Neuronal stem cell (in vitro differentiated cells): ENCODE data around the gene IL32.

ENCODE experiments used
- DNase-seq: peaks from one replicate; pipeline ENCODE4 v3.0.0-alpha.2; 2013; ENCODE audit warnings: low spot score
- H2AFZ ChIP-seq: one replicate; pipeline ENCODE4 v1.6.1; 2013; ENCODE audit warnings: mild to moderate bottlenecking, low read length, inconsistent platforms
- H2AK5ac ChIP-seq: 2 replicates; pipeline ENCODE4 v1.6.1; 2013; ENCODE audit warnings: low read depth, mild to moderate bottlenecking, inconsistent platforms, low read length, moderate library complexity, mixed read lengths
- H2BK120ac ChIP-seq: 2 replicates; pipeline ENCODE4 v1.6.1; 2013; ENCODE audit warnings: low read depth, mild to moderate bottlenecking, inconsistent platforms, low read length, moderate library complexity, mixed read lengths
- H2BK12ac ChIP-seq: one replicate; pipeline ENCODE4 v1.6.1; 2013; ENCODE audit warnings: low read length, inconsistent platforms
- H2BK15ac ChIP-seq: 2 replicates; pipeline ENCODE4 v1.6.1; 2013; ENCODE audit warnings: mild to moderate bottlenecking, low read length, inconsistent platforms, mixed read lengths
- H2BK5ac ChIP-seq: one replicate; pipeline ENCODE4 v1.6.1; 2013; ENCODE audit warnings: inconsistent platforms, mild to moderate bottlenecking, low read length, moderate library complexity
- H3K14ac ChIP-seq: one replicate; pipeline ENCODE4 v1.6.1; 2013; ENCODE audit warnings: low read length, inconsistent platforms
- H3K18ac ChIP-seq: 2 replicates; pipeline ENCODE4 v1.6.1; 2013; ENCODE audit warnings: low read length, inconsistent platforms
- H3K23ac ChIP-seq: 2 replicates; pipeline ENCODE4 v1.6.1; 2013; ENCODE audit warnings: low read depth, mild to moderate bottlenecking, mixed read lengths, low read length, inconsistent platforms; ENCODE audit not compliant: poor library complexity
- H3K27ac ChIP-seq: replicated peaks from 3 replicates; pipeline ENCODE4 v1.5.1; 2013; ENCODE audit warnings: low read length, inconsistent platforms
- H3K27me3 ChIP-seq, 3 experiments: 2 replicates each; pipeline ENCODE4 v1.6.1; 2013; ENCODE audit warnings: low read length in 3 of 3, mild to moderate bottlenecking in 2 of 3, inconsistent platforms in 1 of 3, low read depth in 1 of 3, mixed read lengths in 1 of 3, moderate library complexity in 1 of 3; ENCODE audit not compliant: control insufficient read depth in 3 of 3, insufficient read depth in 3 of 3
- H3K36me3 ChIP-seq, 2 donors: replicated peaks in 1 of 2; 2 replicates each; pipeline ENCODE4 v1.6.1; 2013; ENCODE audit warnings: low read length in 2 of 2; ENCODE audit not compliant: control insufficient read depth in 2 of 2, insufficient read depth in 2 of 2
- H3K4ac ChIP-seq: 2 replicates; pipeline ENCODE4 v1.6.1; 2013; ENCODE audit warnings: inconsistent platforms, mild to moderate bottlenecking, low read length, moderate library complexity
- H3K4me1 ChIP-seq, 2 donors: 1 replicate in 1 of 2; 2 replicates in 1 of 2; pipeline ENCODE4 v1.6.1; 2013; ENCODE audit warnings: low read length in 2 of 2, low read depth in 1 of 2; ENCODE audit not compliant: control insufficient read depth in 2 of 2, insufficient read depth in 1 of 2
- H3K4me2 ChIP-seq: one replicate; pipeline ENCODE4 v1.6.1; 2013; ENCODE audit warnings: mild to moderate bottlenecking, low read length, inconsistent platforms; ENCODE audit not compliant: insufficient read depth, poor library complexity, severe bottlenecking
- H3K4me3 ChIP-seq, 2 donors: 2 replicates each; pipeline ENCODE4 v1.5.1; 2013; ENCODE audit warnings: low read length in 2 of 2, mild to moderate bottlenecking in 2 of 2, inconsistent platforms in 1 of 2, moderate library complexity in 1 of 2
- H3K79me1 ChIP-seq: one replicate; pipeline ENCODE4 v1.6.1; 2013; ENCODE audit warnings: low read depth, mild to moderate bottlenecking, inconsistent platforms, low read length, moderate library complexity
- H3K9ac ChIP-seq: one replicate; pipeline ENCODE4 v1.6.1; 2013; ENCODE audit warnings: mild to moderate bottlenecking, low read depth, low read length, inconsistent platforms; ENCODE audit not compliant: poor library complexity
- H3K9me3 ChIP-seq, 2 donors: replicated peaks in 1 of 2; 2 replicates each; pipeline versions ENCODE3 to v1.6.1; 2013; ENCODE audit warnings: low read length in 2 of 2, mild to moderate bottlenecking in 2 of 2, inconsistent platforms in 1 of 2, low read depth in 1 of 2, mixed read lengths in 1 of 2, moderate library complexity in 1 of 2; ENCODE audit not compliant: control insufficient read depth in 2 of 2, insufficient read depth in 1 of 2
- H4K8ac ChIP-seq: one replicate; pipeline ENCODE4 v1.6.1; 2013; ENCODE audit warnings: low read depth, mild to moderate bottlenecking, inconsistent platforms, low read length, moderate library complexity
- H4K91ac ChIP-seq: one replicate; pipeline ENCODE4 v1.6.1; 2013; ENCODE audit warnings: low read length, low read depth, mild to moderate bottlenecking, inconsistent platforms; ENCODE audit not compliant: poor library complexity
- WGBS, 2 donors: extraction: QIAGEN DNeasy Blood & Tissue Kit; methylation state at CpG; one replicate each; pipeline ENCODE4 v1.1.7; 2013; ENCODE audit warnings: missing lambda C conversion rate in 2 of 2, mixed read lengths in 1 of 2; ENCODE audit not compliant: insufficient read length in 2 of 2, insufficient replicate concordance in 1 of 2; ENCODE audit errors: extremely low coverage in 2 of 2; 5-methylcytosine and 5-hydroxymethylcytosine counted together

Gene IL32

DNA sequence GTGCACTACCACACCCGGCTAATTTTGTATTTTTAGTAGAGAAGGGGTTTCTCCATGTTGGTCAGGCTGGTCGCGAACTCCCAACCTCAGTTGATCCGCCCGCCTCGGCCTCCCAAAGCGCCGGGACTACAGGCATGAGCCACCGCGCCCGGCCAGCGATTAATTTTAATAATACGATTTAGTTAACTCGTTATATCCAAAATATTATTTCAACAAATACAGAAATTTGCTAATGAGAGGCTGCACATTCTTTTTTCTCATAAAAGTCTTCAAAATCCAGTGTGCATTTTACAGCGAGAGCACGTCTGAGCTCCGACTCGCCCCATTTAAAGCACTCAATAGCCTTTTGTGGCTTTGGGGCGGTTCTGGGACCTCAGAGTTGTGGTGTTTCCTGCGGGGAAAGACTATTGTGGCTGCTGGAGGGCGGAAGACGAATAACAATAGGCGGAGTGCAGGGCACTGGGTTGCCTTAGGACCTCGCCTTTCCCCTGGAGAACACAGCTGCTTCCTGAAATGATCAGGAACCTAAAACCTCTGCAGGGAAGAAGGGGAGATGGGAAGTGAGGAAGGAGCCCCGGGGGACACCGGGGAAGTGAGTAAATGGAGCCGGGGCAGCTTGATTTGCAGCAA is 36.5 kb downstream of the IL32 start:
- Histone ChIP-seq H3K4me1 (peaks cover 33% of the 10 kb centered on the region in 2 donors), H2AK5ac (no peak overlapping the region), H4K91ac (no peak overlapping the region), H3K9me3 (peaks cover 0 to 2% of the 10 kb centered on the region in 2 donors), H3K14ac (no peak overlapping the region), H2BK12ac (no peak overlapping the region), H3K4ac (no peak overlapping the region), H3K36me3 (no peaks in the 10 kb centered on the region), H3K4me2 (peak overlapping the region; percentile 22), H2AFZ (peak overlapping the region; percentile 87), H3K4me3 (no peak overlapping the region), H3K79me1 (no peaks in the 10 kb centered on the region), H2BK15ac (no peak overlapping the region), H3K9ac (no peak overlapping the region), H2BK120ac (no peak overlapping the region), H2BK5ac (no peak overlapping the region), H3K18ac (peak overlapping the region; percentile 46), H3K27me3 (peaks cover 0 to 24% (median 6%) of the 10 kb centered on the region in 3 experiments), H3K23ac (no peak overlapping the region), H4K8ac (no peak overlapping the region), H3K27ac (peak overlapping the region; percentile 67)
- WGBS, 2 donors: no CpG with 5 or more reads among the region's 27 CpGs
- peak; percentile 51 for DNase-seq

GRCh38 chr16:3106205-3106928 is 40.9 kb downstream of the IL32 start:
- no peak overlapping the region for H2BK5ac ChIP-seq
- no peak overlapping the region for H4K8ac ChIP-seq

GRCh38 chr16:3112058-3112880 is 46.8 kb downstream of the IL32 start, which contains the start of gene ZNF205:
TSS of gene ZNF205 (plus strand) at chr16:3112586. CDS start at chr16:3113431, 845 bp downstream.
- Histone ChIP-seq H3K14ac (no peak within 1 kb of the TSS), H2BK12ac (no peak within 1 kb of the TSS), H3K79me1 (peaks cover 9% of the 10 kb centered on the region), H3K4ac (no peak within 1 kb of the TSS), H4K8ac (peak within 1 kb of the TSS; percentile 33), H2BK5ac (no peak within 1 kb of the TSS), H3K27me3 (no peaks in the 10 kb centered on the region), H3K4me2 (peak within 1 kb of the TSS; percentile 90), H3K23ac (peak within 1 kb of the TSS; percentile 8), H3K27ac (no peak within 1 kb of the TSS), H2AK5ac (peak within 1 kb of the TSS; percentile 92), H3K4me1 (peaks cover 5 to 9% of the 10 kb centered on the region in 2 donors), H2BK120ac (no peak within 1 kb of the TSS), H2BK15ac (peak within 1 kb of the TSS; percentile 41), H3K4me3 (peak within 1 kb of the TSS; percentile 86 to 91), H3K9ac (peak within 1 kb of the TSS; percentile 98), H3K9me3 (no peaks in the 10 kb centered on the region), H3K36me3 (peaks cover 19 to 24% of the 10 kb centered on the region in 2 donors), H3K18ac (peak within 1 kb of the TSS; percentile 90), H4K91ac (no peak within 1 kb of the TSS), H2AFZ (peak within 1 kb of the TSS; percentile 91)
- WGBS, 2 donors: no CpG with 5 or more reads among the region's 23 CpGs
- DNase-seq: peak; percentile 76

More at GRCh38 chr16:3106205-3106928, 40.9 kb downstream of the IL32 start:
- Histone ChIP-seq H3K9ac (peak overlapping the region; percentile 92), H3K4me1 (peaks cover 2 to 10% of the 10 kb centered on the region in 2 donors), H3K4me3 (peak overlapping the region; percentile 95 to 96), H2BK120ac (peak overlapping the region; percentile 6), H2AK5ac (no peak overlapping the region), H3K14ac (no peak overlapping the region), H3K27me3 (no peaks in the 10 kb centered on the region), H3K27ac (no peak overlapping the region), H3K36me3 (no peaks in the 10 kb centered on the region), H4K91ac (no peak overlapping the region), H3K4ac (no peak overlapping the region), H3K23ac (peak overlapping the region; percentile 92), H3K9me3 (no peaks in the 10 kb centered on the region), H2BK15ac (no peak overlapping the region), H3K79me1 (no peaks in the 10 kb centered on the region), H2AFZ (peak overlapping the region; percentile 98), H3K18ac (peak overlapping the region; percentile 95), H2BK12ac (no peak overlapping the region), H3K4me2 (peak overlapping the region; percentile 89)
- no CpG with 5 or more reads among the region's 74 CpGs for WGBS, 2 donors
- peak; percentile 89 for DNase-seq
